K562 (cell line): ENCODE measurements around the gene CCSER1. TPM values are rescaled to one million over a fixed set of nuclear protein-coding genes. Genes with fewer than 3 reads are reported as not detected.

Source experiments
- ATAC-seq: fragments of 200-7000 bp; cut with Tn5 transposase; 3 replicates; pipeline ENCODE4 v1.9.1; 2020; ENCODE audit warnings: moderate library complexity
- BruUV-seq: library from RNA; stranded (reverse); fragments of 400-500 nt; replicated peaks from 2 replicates; lab custom pipeline; 2021; lab: Mats Ljungman, UMichigan
- CTCF ChIA-PET: fragments of 300-600 bp; formaldehyde crosslinking; extraction: SDS; loops from one replicate; lab custom pipeline; 2021; ENCODE audit warnings: low intra/inter-chr PET ratio; lab: Yijun Ruan, JAX
- POLR2A ChIA-PET: fragments of 300-600, 350-650 bp; sonication (Branson Sonifier 250); formaldehyde crosslinking; extraction: SDS; loops from one replicate; lab custom pipeline; 2021; ENCODE audit warnings: antibody characterized with exemption, inconsistent platforms; lab: Yijun Ruan, JAX
- DNase-seq, 4 experiments: peaks; one replicate each; pipeline versions ENCODE4 v3.0.0 to v3.0.0-alpha.2; 2011 to 2018; ENCODE audit warnings: low spot score in 3 of 4, mixed read lengths in 3 of 4; ENCODE audit errors: extremely low read depth in 1 of 4
- FAIRE-seq: peaks from 2 replicates; lab custom pipeline; 2011; peaks lifted over from hg19 to GRCh38; lab: Jason Lieb, UNC
- H2AFZ ChIP-seq: 2 replicates; pipeline ENCODE4 v1.6.0; 2011; ENCODE audit warnings: low read depth, low read length, control low read depth, inconsistent platforms
- H3K27ac ChIP-seq: fragments of 200-600 bp; 3 replicates; pipeline ENCODE4 v1.8.0; 2011; ENCODE audit warnings: low read depth, mild to moderate bottlenecking, control low read depth, inconsistent platforms, low read length, moderate library complexity, mixed read lengths; ENCODE audit errors: extremely low read depth
- H3K27me3 ChIP-seq, 2 experiments: fragments of 300-600 bp in 1 of 2; 2 replicates in 1 of 2; 3 replicates in 1 of 2; pipeline versions ENCODE4 v1.6.0 to v1.8.0; 2011; ENCODE audit warnings: inconsistent platforms in 2 of 2, low read length in 2 of 2, mild to moderate bottlenecking in 1 of 2, mixed read lengths in 1 of 2, moderate library complexity in 1 of 2; ENCODE audit not compliant: control insufficient read depth in 2 of 2, insufficient read depth in 2 of 2
- H3K36me3 ChIP-seq: fragments of 300-600 bp; 3 replicates; pipeline ENCODE4 v1.8.0; 2011; ENCODE audit warnings: mild to moderate bottlenecking, low read length, inconsistent platforms; ENCODE audit not compliant: control insufficient read depth, insufficient read depth
- H3K4me1 ChIP-seq, 2 experiments: fragments of 200-600 bp in 1 of 2; replicated peaks in 1 of 2; 2 replicates in 1 of 2; 3 replicates in 1 of 2; pipeline versions ENCODE4 v1.5.1 to v1.8.0; 2011; ENCODE audit warnings: inconsistent platforms in 2 of 2, low read length in 2 of 2, mild to moderate bottlenecking in 1 of 2, mixed read lengths in 1 of 2, moderate library complexity in 1 of 2; ENCODE audit not compliant: control insufficient read depth in 2 of 2, insufficient read depth in 2 of 2
- H3K4me2 ChIP-seq: 2 replicates; pipeline ENCODE4 v1.6.1; 2011; ENCODE audit warnings: low read length, control low read depth, inconsistent platforms, mixed read lengths; ENCODE audit not compliant: insufficient read depth
- H3K4me3 ChIP-seq: fragments of 200-600 bp; sonication (generic), shearing (Covaris generic); 2 replicates; pipeline ENCODE4 v1.5.1; 2016; ENCODE audit warnings: control low read depth, inconsistent platforms
- H3K79me2 ChIP-seq: fragments of 200-600 bp; 3 replicates; pipeline ENCODE4 v1.8.0; 2011; ENCODE audit warnings: low read length, inconsistent platforms; ENCODE audit not compliant: control insufficient read depth, insufficient read depth
- H3K9ac ChIP-seq, 2 experiments: 2 replicates each; pipeline versions ENCODE4 v1.6.0 to v1.6.1; 2011; ENCODE audit warnings: low read depth in 2 of 2, low read length in 2 of 2, control low read depth in 1 of 2, inconsistent platforms in 1 of 2, mild to moderate bottlenecking in 1 of 2, mixed read lengths in 1 of 2; ENCODE audit not compliant: insufficient read depth in 1 of 2
- H3K9me1 ChIP-seq: one replicate; pipeline ENCODE4 v1.6.0; 2011; ENCODE audit warnings: inconsistent platforms, mild to moderate bottlenecking, low read length, moderate library complexity; ENCODE audit not compliant: control insufficient read depth, insufficient read depth
- H3K9me3 ChIP-seq: replicated peaks from 2 replicates; pipeline ENCODE4 v1.5.1; 2011; ENCODE audit warnings: low read depth, low read length, inconsistent platforms; ENCODE audit not compliant: control insufficient read depth, insufficient read depth
- H4K20me1 ChIP-seq: replicated peaks from 2 replicates; pipeline ENCODE4 v1.6.1; 2011; ENCODE audit warnings: low read length, inconsistent platforms, mixed read lengths; ENCODE audit not compliant: control insufficient read depth, insufficient read depth
- ARHGAP35 ChIP-seq: fragments of 450-650 bp; IDR thresholded peaks from 2 replicates; pipeline ENCODE4 v1.6.1; 2018; ENCODE audit not compliant: partially characterized antibody
- ARNT ChIP-seq, 2 experiments: fragments of 450-650 bp; IDR thresholded peaks; 2 replicates each; pipeline ENCODE4 v1.6.1; 2016; ENCODE audit warnings: mild to moderate bottlenecking in 1 of 2
- HDAC6 ChIP-seq: IDR thresholded peaks from 2 replicates; pipeline ENCODE4 v1.6.1; 2012; ENCODE audit warnings: low read depth, mild to moderate bottlenecking, control low read depth, inconsistent platforms, low read length, moderate library complexity
- KLF13 ChIP-seq: fragments of 450-650 bp; IDR thresholded peaks from 2 replicates; pipeline ENCODE4 v1.6.1; 2016; ENCODE audit warnings: missing genetic modification characterization, low read depth, mild to moderate bottlenecking, missing compliant biosample characterization, moderate library complexity, borderline replicate concordance
- RAD51 ChIP-seq: fragments of 450-650 bp; IDR thresholded peaks from 2 replicates; pipeline ENCODE4 v1.7.1; 2016; ENCODE audit warnings: low read depth, mild to moderate bottlenecking, borderline replicate concordance
- RB1 ChIP-seq: fragments of 450-650 bp; IDR thresholded peaks from 2 replicates; pipeline ENCODE4 v1.6.1; 2017; ENCODE audit warnings: low read depth, mild to moderate bottlenecking
- ZNF253 ChIP-seq: fragments of 250-450 bp; sonication (Bioruptor Pico); conservative IDR thresholded peaks from 2 replicates; pipeline ENCODE4 v1.6.1; 2021; ENCODE audit warnings: mild to moderate bottlenecking
- WGBS: fragments of 100-300 bp; shearing (Covaris generic); methylation state at CpG from one replicate; pipeline ENCODE4 v1.1.6; 2016; ENCODE audit warnings: low coverage, mixed read lengths; ENCODE audit not compliant: insufficient coverage; ENCODE audit errors: missing lambda C conversion rate; 5-methylcytosine and 5-hydroxymethylcytosine counted together
- in situ Hi-C: fragments of 300-500 bp; cut with MboI; formaldehyde crosslinking; loops from 4 replicates; pipeline ENCODE4 v1.15.0; 2018; ENCODE audit warnings: inconsistent platforms, mixed read lengths
- intact Hi-C: fragments of 100-400 bp; cut with micrococcal nuclease; formaldehyde crosslinking; loops from 2 replicates; pipeline ENCODE4 v1.14.2; 2022
- polyA plus RNA-seq, 8 experiments: library from polyadenylated mRNA; depleted of rRNA in 4 of 8; stranded (reverse) in 5 of 8; unstranded in 3 of 8; fragments of >200 nt; fragmentation: Nextera tagmentation in 2 of 8; fragmentation: Illumina TruSeq in 1 of 8; extraction: Ambion mirVana in 2 of 8; extraction: Trizol in 1 of 8; gene quantifications; 2 replicates each; pipeline versions ENCODE4 v1.2.1 to v1.2.3, GENCODE V29; 2011 to 2014; ENCODE audit warnings: inconsistent platforms in 1 of 8, missing spikeins in 1 of 8
- total RNA-seq, 7 experiments: library from RNA; depleted of rRNA in 6 of 7; stranded (reverse); fragments of >200 nt in 6 of 7; fragmentation: Illumina TruSeq in 2 of 7; extraction: Trizol in 2 of 7; gene quantifications; 2 replicates each; pipeline versions ENCODE4 v1.2.1 to v1.2.3, GENCODE V29; 2011 to 2021; ENCODE audit warnings: low replicate concordance in 1 of 7
- TF ChIP-seq, protein P1 (sequence below), 2 experiments: IDR thresholded peaks; 2 replicates each; pipeline ENCODE4 v1.6.1; 2011; ENCODE audit warnings: borderline replicate concordance in 1 of 2, control low read depth in 1 of 2, low read depth in 1 of 2, low read length in 1 of 2, mild to moderate bottlenecking in 1 of 2, mixed read lengths in 1 of 2, moderate library complexity in 1 of 2; ENCODE audit not compliant: insufficient read depth in 1 of 2, insufficient read length in 1 of 2, poor library complexity in 1 of 2, severe bottlenecking in 1 of 2; ENCODE audit errors: extremely low read depth in 1 of 2
- TF ChIP-seq, protein P2 (sequence below): fragments of 450-650 bp; conservative IDR thresholded peaks from 2 replicates; pipeline ENCODE4 v1.6.1; 2016; ENCODE audit warnings: missing genetic modification characterization, low read depth, mild to moderate bottlenecking, control low read depth, missing compliant biosample characterization
- TF ChIP-seq, protein P3 (sequence below): sonication (generic); formaldehyde crosslinking; IDR thresholded peaks from 2 replicates; pipeline ENCODE4 v1.8.0; 2022; ENCODE audit warnings: mild to moderate bottlenecking, missing genetic modification reagents

CCSER1 gene
- total and polyA plus RNA-seq, 9 of the 15 experiments (the other 6 are each of a cell fraction or from before 2014, with no cell fraction given), result not detected

DNA sequence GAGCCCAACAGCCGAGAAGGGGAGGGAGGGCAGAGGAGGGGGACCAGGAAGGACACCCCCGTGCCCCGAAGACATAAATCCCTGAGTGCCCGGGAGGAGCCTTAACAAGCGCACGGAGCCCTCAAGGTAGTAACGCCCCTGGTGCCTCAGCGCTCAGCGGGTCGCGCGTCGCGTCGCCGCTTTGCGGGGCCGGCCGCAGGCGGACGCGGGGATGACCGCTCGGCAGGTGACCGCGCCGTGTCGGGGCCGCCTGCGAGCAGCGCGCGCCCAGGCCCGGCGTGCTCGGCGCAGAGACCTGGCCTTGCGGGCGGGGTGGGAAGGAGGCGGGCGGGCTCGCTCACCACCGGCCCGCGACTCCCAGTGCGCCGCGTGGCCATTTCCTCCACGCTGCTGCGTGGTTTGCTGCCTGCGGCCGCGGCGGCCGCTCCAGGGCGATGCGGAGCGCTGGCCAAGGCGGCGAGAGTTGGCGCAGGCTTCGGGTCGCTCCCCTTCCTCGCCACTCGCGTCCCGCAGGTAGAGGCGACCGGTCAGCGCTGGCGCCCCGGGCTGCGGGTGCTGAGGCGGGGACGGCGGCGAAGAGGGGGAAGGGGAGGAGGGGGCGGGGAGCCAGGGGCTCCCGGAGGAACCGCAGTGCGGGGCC, 632 bp downstream of the CCSER1 start:
- no peaks in the 10 kb centered on the region for H3K79me2 ChIP-seq
- FAIRE-seq (no peak), DNase-seq (no peak), ATAC-seq (no peak)
- H4K20me1 ChIP-seq, result no peaks in the 10 kb centered on the region
- CTCF ChIA-PET, result no interaction called here
- no peak overlapping the region for H3K9ac ChIP-seq
- in situ Hi-C loops, result no loop called here
- intact Hi-C loops, result no loop called here
- BruUV-seq, result no TSS peak
- H3K27me3 ChIP-seq, result no peaks in the 10 kb centered on the region
- no peaks in the 10 kb centered on the region for H3K4me1 ChIP-seq
- H3K4me2 ChIP-seq, result no peak overlapping the region
- no peaks in the 10 kb centered on the region for H3K9me3 ChIP-seq
- H3K36me3 ChIP-seq, result no peaks in the 10 kb centered on the region
- no peak overlapping the region for H3K27ac ChIP-seq
- POLR2A ChIA-PET, result no interaction called here
- H3K9me1 ChIP-seq, result no peaks in the 10 kb centered on the region
- H2AFZ ChIP-seq, result no peak overlapping the region
- no peak overlapping the region for H3K4me3 ChIP-seq
- WGBS, result 11% methylated on average over 16 of the region's 81 CpGs
- TF ChIP-seq, protein P1, sequence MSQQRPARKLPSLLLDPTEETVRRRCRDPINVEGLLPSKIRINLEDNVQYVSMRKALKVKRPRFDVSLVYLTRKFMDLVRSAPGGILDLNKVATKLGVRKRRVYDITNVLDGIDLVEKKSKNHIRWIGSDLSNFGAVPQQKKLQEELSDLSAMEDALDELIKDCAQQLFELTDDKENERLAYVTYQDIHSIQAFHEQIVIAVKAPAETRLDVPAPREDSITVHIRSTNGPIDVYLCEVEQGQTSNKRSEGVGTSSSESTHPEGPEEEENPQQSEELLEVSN (IDR thresholded peaks at IDR 0.05; ENCODE audit: borderline replicate concordance in 1 of 2, extremely low read depth in 1 of 2, insufficient read depth in 1 of 2, insufficient read length in 1 of 2, low read depth in 1 of 2, low read length in 1 of 2, poor library complexity in 1 of 2, severe bottlenecking in 1 of 2), result no peak
- TF ChIP-seq, protein P2, sequence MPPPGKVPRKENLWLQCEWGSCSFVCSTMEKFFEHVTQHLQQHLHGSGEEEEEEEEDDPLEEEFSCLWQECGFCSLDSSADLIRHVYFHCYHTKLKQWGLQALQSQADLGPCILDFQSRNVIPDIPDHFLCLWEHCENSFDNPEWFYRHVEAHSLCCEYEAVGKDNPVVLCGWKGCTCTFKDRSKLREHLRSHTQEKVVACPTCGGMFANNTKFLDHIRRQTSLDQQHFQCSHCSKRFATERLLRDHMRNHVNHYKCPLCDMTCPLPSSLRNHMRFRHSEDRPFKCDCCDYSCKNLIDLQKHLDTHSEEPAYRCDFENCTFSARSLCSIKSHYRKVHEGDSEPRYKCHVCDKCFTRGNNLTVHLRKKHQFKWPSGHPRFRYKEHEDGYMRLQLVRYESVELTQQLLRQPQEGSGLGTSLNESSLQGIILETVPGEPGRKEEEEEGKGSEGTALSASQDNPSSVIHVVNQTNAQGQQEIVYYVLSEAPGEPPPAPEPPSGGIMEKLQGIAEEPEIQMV (tag), result no peak
- TF ChIP-seq, protein P3, sequence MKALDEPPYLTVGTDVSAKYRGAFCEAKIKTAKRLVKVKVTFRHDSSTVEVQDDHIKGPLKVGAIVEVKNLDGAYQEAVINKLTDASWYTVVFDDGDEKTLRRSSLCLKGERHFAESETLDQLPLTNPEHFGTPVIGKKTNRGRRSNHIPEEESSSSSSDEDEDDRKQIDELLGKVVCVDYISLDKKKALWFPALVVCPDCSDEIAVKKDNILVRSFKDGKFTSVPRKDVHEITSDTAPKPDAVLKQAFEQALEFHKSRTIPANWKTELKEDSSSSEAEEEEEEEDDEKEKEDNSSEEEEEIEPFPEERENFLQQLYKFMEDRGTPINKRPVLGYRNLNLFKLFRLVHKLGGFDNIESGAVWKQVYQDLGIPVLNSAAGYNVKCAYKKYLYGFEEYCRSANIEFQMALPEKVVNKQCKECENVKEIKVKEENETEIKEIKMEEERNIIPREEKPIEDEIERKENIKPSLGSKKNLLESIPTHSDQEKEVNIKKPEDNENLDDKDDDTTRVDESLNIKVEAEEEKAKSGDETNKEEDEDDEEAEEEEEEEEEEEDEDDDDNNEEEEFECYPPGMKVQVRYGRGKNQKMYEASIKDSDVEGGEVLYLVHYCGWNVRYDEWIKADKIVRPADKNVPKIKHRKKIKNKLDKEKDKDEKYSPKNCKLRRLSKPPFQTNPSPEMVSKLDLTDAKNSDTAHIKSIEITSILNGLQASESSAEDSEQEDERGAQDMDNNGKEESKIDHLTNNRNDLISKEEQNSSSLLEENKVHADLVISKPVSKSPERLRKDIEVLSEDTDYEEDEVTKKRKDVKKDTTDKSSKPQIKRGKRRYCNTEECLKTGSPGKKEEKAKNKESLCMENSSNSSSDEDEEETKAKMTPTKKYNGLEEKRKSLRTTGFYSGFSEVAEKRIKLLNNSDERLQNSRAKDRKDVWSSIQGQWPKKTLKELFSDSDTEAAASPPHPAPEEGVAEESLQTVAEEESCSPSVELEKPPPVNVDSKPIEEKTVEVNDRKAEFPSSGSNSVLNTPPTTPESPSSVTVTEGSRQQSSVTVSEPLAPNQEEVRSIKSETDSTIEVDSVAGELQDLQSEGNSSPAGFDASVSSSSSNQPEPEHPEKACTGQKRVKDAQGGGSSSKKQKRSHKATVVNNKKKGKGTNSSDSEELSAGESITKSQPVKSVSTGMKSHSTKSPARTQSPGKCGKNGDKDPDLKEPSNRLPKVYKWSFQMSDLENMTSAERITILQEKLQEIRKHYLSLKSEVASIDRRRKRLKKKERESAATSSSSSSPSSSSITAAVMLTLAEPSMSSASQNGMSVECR (CRISPR knock-in tag), result no peak
- TF ChIP-seq ARNT (IDR thresholded peaks at IDR 0.05) (no peak), HDAC6 (no peak), RAD51 (no peak), KLF13 (tag) (no peak), RB1 (no peak), ARHGAP35 (no peak), ZNF253 (CRISPR knock-in tag) (no peak)
